Bronchial epithelial cell (primary cell): ENCODE data around the gene NRXN3. TPM values are rescaled to one million over a fixed set of nuclear protein-coding genes. Genes with fewer than 3 reads are reported as not detected.
A peak's percentile ranks its signal among the peaks of the same experiment; 100 is the strongest.

ENCODE experiments used
- DNase-seq: peaks from one replicate; pipeline ENCODE4 v3.0.0-alpha.2; 2010; ENCODE audit warnings: low read depth
- FAIRE-seq: peaks from 2 replicates; lab custom pipeline; 2011; peaks lifted over from hg19 to GRCh38; lab: Jason Lieb, UNC
- H3K27me3 ChIP-seq: 2 replicates; pipeline ENCODE4 v1.5.1; 2011; ENCODE audit warnings: low read length; ENCODE audit not compliant: control insufficient read depth, insufficient read depth
- H3K36me3 ChIP-seq: 2 replicates; pipeline ENCODE4 v1.5.1; 2011; ENCODE audit warnings: low read length; ENCODE audit not compliant: control insufficient read depth, insufficient read depth
- H3K4me3 ChIP-seq: 2 replicates; pipeline ENCODE4 v1.5.1; 2011; ENCODE audit warnings: mild to moderate bottlenecking, low read depth, low read length, control low read depth
- CTCF ChIP-seq: IDR thresholded peaks from 2 replicates; pipeline ENCODE4 v1.5.1; 2011; ENCODE audit warnings: mild to moderate bottlenecking, moderate library complexity, low read length, control low read depth, inconsistent platforms; ENCODE audit not compliant: insufficient read depth, severe bottlenecking
- total RNA-seq: library from RNA; depleted of rRNA; stranded (reverse); fragments of >200 nt; gene quantifications from 2 replicates; pipeline ENCODE4 v1.2.1, GENCODE V29; 2014

Gene NRXN3
- total RNA-seq, 1 donor from 2014 or later, result under 0.01 TPM

DNA sequence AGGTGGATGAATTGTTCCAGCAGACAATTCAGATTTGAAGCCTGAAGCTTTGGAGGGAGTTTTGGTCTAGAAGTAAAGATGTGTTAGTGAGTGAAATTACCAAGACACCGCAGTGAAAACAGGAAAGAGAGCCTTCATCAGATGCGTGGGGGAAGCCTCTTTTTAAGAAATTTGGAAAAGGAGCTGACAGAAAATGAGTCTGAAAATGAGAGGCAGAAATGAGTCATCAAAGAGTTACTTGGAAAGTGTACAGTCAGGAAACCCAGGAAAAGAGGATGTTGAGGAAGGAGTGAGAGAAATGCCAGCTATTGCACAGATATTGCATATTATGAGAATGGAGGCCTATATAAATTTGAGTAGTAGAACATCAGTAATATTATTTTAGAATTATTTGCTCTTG is 520.7 kb downstream of the NRXN3 start:
- no peak for TF ChIP-seq CTCF
- H3K36me3 ChIP-seq, result no peaks in the 10 kb centered on the region
- no peak for FAIRE-seq

DNA sequence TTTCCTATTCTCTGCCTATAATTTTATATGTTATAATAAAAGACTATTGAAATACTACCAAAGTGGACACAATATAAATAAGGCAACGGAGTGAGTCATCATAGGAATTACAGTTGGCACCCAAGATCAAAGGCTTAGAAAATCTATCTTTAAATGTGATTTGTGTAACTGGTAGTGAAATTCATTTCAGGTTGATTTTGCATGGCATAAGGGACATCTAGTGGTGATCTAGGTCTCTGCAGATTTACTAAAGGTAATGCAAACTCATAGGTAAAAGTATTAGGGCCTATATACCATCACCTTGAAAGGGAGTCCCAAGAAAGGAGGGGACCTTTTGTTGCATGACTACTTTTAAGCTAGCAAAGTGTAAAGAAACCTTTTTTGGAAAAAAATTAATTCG is 527.2 kb downstream of the NRXN3 start:
- peak; percentile 46 for DNase-seq
- no peak for FAIRE-seq

More for the DNA sequence above, 520.7 kb downstream of the NRXN3 start:
- no peak for DNase-seq
- no peaks in the 10 kb centered on the region for H3K27me3 ChIP-seq
- no peak overlapping the region for H3K4me3 ChIP-seq

GRCh38 chr14:78698991-78699390 is 528.8 kb downstream of the NRXN3 start:
- Histone ChIP-seq H3K36me3 (no peaks in the 10 kb centered on the region), H3K4me3 (no peak overlapping the region), H3K27me3 (no peaks in the 10 kb centered on the region)
- no peak for TF ChIP-seq CTCF
- DNase-seq (no peak), FAIRE-seq (no peak)

More for the DNA sequence above, 527.2 kb downstream of the NRXN3 start:
- Histone ChIP-seq H3K36me3 (no peaks in the 10 kb centered on the region), H3K27me3 (no peaks in the 10 kb centered on the region), H3K4me3 (no peak overlapping the region)
- TF ChIP-seq CTCF, result peak; percentile 49

GRCh38 chr14:78700236-78700635 is 530.1 kb downstream of the NRXN3 start:
- no peaks in the 10 kb centered on the region for H3K36me3 ChIP-seq
- no peak for DNase-seq
- peak; percentile 6 for TF ChIP-seq CTCF
- no peaks in the 10 kb centered on the region for H3K27me3 ChIP-seq
- no peak for FAIRE-seq
- no peak overlapping the region for H3K4me3 ChIP-seq

DNA sequence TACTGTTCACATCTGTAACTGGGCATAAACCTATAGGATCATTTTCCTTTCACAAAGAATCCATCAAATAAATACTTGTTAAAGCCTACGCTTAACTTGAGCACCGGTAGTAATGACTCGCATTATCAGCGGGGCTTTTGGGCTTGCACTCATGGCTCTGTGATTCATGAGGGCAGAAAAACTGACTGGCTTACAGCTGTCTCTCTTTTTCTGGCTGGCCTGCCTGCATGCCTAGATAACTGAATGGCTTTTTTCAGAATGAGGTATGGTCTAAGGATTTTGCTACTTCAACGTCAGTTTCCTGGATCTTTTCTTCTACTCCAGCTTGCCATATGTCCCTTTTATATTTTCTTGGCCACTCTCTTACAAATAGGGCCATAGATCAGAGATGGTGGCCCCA is 531.1 kb downstream of the NRXN3 start:
- H3K4me3 ChIP-seq, result no peak overlapping the region
- peak; percentile 40 for DNase-seq
- H3K27me3 ChIP-seq, result no peaks in the 10 kb centered on the region
- H3K36me3 ChIP-seq, result no peaks in the 10 kb centered on the region
- no peak for TF ChIP-seq CTCF
- no peak for FAIRE-seq

GRCh38 chr14:78704965-78705364 is 534.8 kb downstream of the NRXN3 start:
- no peak for TF ChIP-seq CTCF
- no peaks in the 10 kb centered on the region for H3K27me3 ChIP-seq
- no peaks in the 10 kb centered on the region for H3K36me3 ChIP-seq
- no peak overlapping the region for H3K4me3 ChIP-seq
- no peak for FAIRE-seq
- DNase-seq, result no peak
